HepG2 (cell line): ENCODE measurements around the gene BLOC1S4. TPM values are rescaled to one million over a fixed set of nuclear protein-coding genes. Genes with fewer than 3 reads are reported as not detected.

ENCODE experiments used
- GATAD1 ChIP-seq: IDR thresholded peaks from 2 replicates; pipeline ENCODE4 v1.6.1; 2016; ENCODE audit warnings: missing genetic modification reagents, missing compliant biosample characterization
- HMG20A ChIP-seq: IDR thresholded peaks from 2 replicates; pipeline ENCODE4 v1.6.1; 2016; ENCODE audit warnings: borderline replicate concordance
- HNF1B ChIP-seq: sonication (generic); formaldehyde crosslinking; IDR thresholded peaks from 2 replicates; pipeline ENCODE4 v1.5.1; 2020; ENCODE audit warnings: mild to moderate bottlenecking, moderate library complexity, missing genetic modification reagents
- MYNN ChIP-seq: sonication (generic); formaldehyde crosslinking; IDR thresholded peaks from 2 replicates; pipeline ENCODE4 v1.4.0; 2020; ENCODE audit warnings: mild to moderate bottlenecking, low read depth, missing genetic modification reagents
- RAD21 ChIP-seq: fragments of 450-650 bp; formaldehyde crosslinking; IDR thresholded peaks from 2 replicates; pipeline ENCODE4 v1.5.0; 2020; ENCODE audit warnings: mild to moderate bottlenecking
- SMC3 ChIP-seq: IDR thresholded peaks from 2 replicates; pipeline ENCODE4 v1.6.1; 2011; ENCODE audit warnings: low read length, improper control_type of control experiment
- TBX3 ChIP-seq: fragments of 450-650 bp; IDR thresholded peaks from 2 replicates; pipeline ENCODE4 v1.6.1; 2017; ENCODE audit warnings: antibody characterized with exemption, mild to moderate bottlenecking, inconsistent platforms, borderline replicate concordance
- ZBTB33 ChIP-seq: sonication (generic); formaldehyde crosslinking; IDR thresholded peaks from 2 replicates; pipeline ENCODE4 v1.4.0; 2020; ENCODE audit warnings: missing genetic modification reagents
- ZNF143 ChIP-seq: sonication (generic); formaldehyde crosslinking; IDR thresholded peaks from 2 replicates; pipeline ENCODE4 v1.4.0; 2020; ENCODE audit warnings: missing genetic modification reagents
- ZNF264 ChIP-seq: sonication (generic); formaldehyde crosslinking; IDR thresholded peaks from 2 replicates; pipeline ENCODE4 v1.4.0; 2020; ENCODE audit warnings: missing genetic modification reagents
- ZNF781 ChIP-seq: sonication (generic); formaldehyde crosslinking; IDR thresholded peaks from 2 replicates; pipeline ENCODE4 v1.5.1; 2020; ENCODE audit warnings: borderline replicate concordance, mild to moderate bottlenecking, missing genetic modification reagents; ENCODE audit errors: not compliant biosample characterization
- ZNF790 ChIP-seq: sonication (generic); formaldehyde crosslinking; IDR thresholded peaks from 2 replicates; pipeline ENCODE4 v1.8.0; 2022; ENCODE audit warnings: missing genetic modification reagents, mild to moderate bottlenecking, borderline replicate concordance
- ZZZ3 ChIP-seq: sonication (generic); formaldehyde crosslinking; IDR thresholded peaks from 2 replicates; pipeline ENCODE4 v1.4.0; 2020; ENCODE audit warnings: missing genetic modification reagents, mild to moderate bottlenecking, borderline replicate concordance
- polyA plus RNA-seq, 8 experiments: library from polyadenylated mRNA; depleted of rRNA in 3 of 8; stranded (reverse) in 7 of 8; unstranded in 1 of 8; fragments of >200 nt; fragmentation: Illumina TruSeq in 4 of 8; extraction: Trizol in 4 of 8; gene quantifications; 2 replicates each; pipeline versions ENCODE4 v1.2.1 to v1.2.3, GENCODE V29; 2011 to 2016; ENCODE audit warnings: low read depth in 4 of 8, missing spikeins in 1 of 8, mixed read lengths in 1 of 8; ENCODE audit not compliant: insufficient read depth in 1 of 8
- total RNA-seq, 5 experiments: library from RNA; depleted of rRNA; stranded (reverse); fragments of >200 nt; fragmentation: Illumina TruSeq; extraction: Trizol; gene quantifications; 2 replicates each; pipeline ENCODE4 v1.2.3, GENCODE V29; 2016; ENCODE audit warnings: low read depth in 1 of 5
- TF ChIP-seq, protein P1 (sequence below): sonication (generic); formaldehyde crosslinking; IDR thresholded peaks from 2 replicates; pipeline ENCODE4 v1.4.0; 2020; ENCODE audit warnings: missing genetic modification reagents, borderline replicate concordance
- TF ChIP-seq, protein P2 (sequence below): sonication (generic); formaldehyde crosslinking; IDR thresholded peaks from 2 replicates; pipeline ENCODE4 v1.4.0; 2020; ENCODE audit warnings: low read depth, missing genetic modification reagents
- TF ChIP-seq, protein P3 (sequence below): sonication (generic); formaldehyde crosslinking; conservative IDR thresholded peaks from 2 replicates; pipeline ENCODE4 v1.8.0; 2022; ENCODE audit warnings: mild to moderate bottlenecking, moderate library complexity, missing genetic modification reagents

The BLOC1S4 gene
- total and polyA plus RNA-seq, 2 of the 13 experiments (the other 11 are each of a cell fraction or from before 2014, with no cell fraction given) = 15.5 to 20.9 TPM

GRCh38 chr4:6687947-6688878 is 27.8 kb upstream of the BLOC1S4 start (continued):
- TF ChIP-seq ZBTB33 (CRISPR knock-in tag) (peak; percentile 51; the same call in 1 of the 2 replicates), RAD21 (CRISPR knock-in tag) (peak; percentile 69), ZNF790 (0 out of 2 replicates have a peak, but pooled peaks have one; percentile 79), HMG20A (CRISPR knock-in tag) (no peak), ZNF781 (peak; percentile 3), ZNF143 (CRISPR knock-in tag) (no peak), ZZZ3 (CRISPR knock-in tag) (no peak), HNF1B (CRISPR knock-in tag) (0 out of 2 replicates have a peak, but pooled peaks have one; percentile 11), SMC3 (0 out of 2 replicates have a peak, but pooled peaks have one; percentile 30), TBX3 (peak; percentile 27; the same call in 1 of the 2 replicates), GATAD1 (no peak; the same call in 1 of the 2 replicates), MYNN (CRISPR knock-in tag) (no peak), ZNF264 (CRISPR knock-in tag) (no peak)
- TF ChIP-seq, protein P1, sequence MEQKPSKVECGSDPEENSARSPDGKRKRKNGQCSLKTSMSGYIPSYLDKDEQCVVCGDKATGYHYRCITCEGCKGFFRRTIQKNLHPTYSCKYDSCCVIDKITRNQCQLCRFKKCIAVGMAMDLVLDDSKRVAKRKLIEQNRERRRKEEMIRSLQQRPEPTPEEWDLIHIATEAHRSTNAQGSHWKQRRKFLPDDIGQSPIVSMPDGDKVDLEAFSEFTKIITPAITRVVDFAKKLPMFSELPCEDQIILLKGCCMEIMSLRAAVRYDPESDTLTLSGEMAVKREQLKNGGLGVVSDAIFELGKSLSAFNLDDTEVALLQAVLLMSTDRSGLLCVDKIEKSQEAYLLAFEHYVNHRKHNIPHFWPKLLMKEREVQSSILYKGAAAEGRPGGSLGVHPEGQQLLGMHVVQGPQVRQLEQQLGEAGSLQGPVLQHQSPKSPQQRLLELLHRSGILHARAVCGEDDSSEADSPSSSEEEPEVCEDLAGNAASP (CRISPR knock-in tag) = 0 out of 2 replicates have a peak, but pooled peaks have one; percentile 2
- TF ChIP-seq, protein P2, sequence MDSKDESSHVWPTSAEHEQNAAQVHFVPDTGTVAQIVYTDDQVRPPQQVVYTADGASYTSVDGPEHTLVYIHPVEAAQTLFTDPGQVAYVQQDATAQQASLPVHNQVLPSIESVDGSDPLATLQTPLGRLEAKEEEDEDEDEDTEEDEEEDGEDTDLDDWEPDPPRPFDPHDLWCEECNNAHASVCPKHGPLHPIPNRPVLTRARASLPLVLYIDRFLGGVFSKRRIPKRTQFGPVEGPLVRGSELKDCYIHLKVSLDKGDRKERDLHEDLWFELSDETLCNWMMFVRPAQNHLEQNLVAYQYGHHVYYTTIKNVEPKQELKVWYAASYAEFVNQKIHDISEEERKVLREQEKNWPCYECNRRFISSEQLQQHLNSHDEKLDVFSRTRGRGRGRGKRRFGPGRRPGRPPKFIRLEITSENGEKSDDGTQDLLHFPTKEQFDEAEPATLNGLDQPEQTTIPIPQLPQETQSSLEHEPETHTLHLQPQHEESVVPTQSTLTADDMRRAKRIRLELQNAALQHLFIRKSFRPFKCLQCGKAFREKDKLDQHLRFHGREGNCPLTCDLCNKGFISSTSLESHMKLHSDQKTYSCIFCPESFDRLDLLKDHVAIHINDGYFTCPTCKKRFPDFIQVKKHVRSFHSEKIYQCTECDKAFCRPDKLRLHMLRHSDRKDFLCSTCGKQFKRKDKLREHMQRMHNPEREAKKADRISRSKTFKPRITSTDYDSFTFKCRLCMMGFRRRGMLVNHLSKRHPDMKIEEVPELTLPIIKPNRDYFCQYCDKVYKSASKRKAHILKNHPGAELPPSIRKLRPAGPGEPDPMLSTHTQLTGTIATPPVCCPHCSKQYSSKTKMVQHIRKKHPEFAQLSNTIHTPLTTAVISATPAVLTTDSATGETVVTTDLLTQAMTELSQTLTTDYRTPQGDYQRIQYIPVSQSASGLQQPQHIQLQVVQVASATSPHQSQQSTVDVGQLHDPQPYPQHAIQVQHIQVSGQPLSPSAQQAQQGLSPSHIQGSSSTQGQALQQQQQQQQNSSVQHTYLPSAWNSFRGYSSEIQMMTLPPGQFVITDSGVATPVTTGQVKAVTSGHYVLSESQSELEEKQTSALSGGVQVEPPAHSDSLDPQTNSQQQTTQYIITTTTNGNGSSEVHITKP (CRISPR knock-in tag) = peak; percentile 8; the same call in 1 of the 2 replicates
- TF ChIP-seq, protein P3, sequence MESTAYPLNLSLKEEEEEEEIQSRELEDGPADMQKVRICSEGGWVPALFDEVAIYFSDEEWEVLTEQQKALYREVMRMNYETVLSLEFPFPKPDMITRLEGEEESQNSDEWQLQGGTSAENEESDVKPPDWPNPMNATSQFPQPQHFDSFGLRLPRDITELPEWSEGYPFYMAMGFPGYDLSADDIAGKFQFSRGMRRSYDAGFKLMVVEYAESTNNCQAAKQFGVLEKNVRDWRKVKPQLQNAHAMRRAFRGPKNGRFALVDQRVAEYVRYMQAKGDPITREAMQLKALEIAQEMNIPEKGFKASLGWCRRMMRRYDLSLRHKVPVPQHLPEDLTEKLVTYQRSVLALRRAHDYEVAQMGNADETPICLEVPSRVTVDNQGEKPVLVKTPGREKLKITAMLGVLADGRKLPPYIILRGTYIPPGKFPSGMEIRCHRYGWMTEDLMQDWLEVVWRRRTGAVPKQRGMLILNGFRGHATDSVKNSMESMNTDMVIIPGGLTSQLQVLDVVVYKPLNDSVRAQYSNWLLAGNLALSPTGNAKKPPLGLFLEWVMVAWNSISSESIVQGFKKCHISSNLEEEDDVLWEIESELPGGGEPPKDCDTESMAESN (CRISPR knock-in tag) = 0 out of 2 replicates have a peak, but pooled peaks have one; percentile 30
